HepG2 (cell line): ENCODE measurements around the gene SAC3D1. TPM values are rescaled to one million over a fixed set of nuclear protein-coding genes. Genes with fewer than 3 reads are reported as not detected.

Experiments used
- CREBL2 ChIP-seq: sonication (generic); formaldehyde crosslinking; IDR thresholded peaks from 2 replicates; pipeline ENCODE4 v1.8.1; 2023; ENCODE audit warnings: missing genetic modification reagents, mild to moderate bottlenecking, borderline replicate concordance
- HES4 ChIP-seq: sonication (generic); formaldehyde crosslinking; IDR thresholded peaks from 2 replicates; pipeline ENCODE4 v1.9.0; 2021; ENCODE audit warnings: mild to moderate bottlenecking, missing genetic modification reagents, borderline replicate concordance
- HIC2 ChIP-seq: sonication (generic); formaldehyde crosslinking; IDR thresholded peaks from 2 replicates; pipeline ENCODE4 v1.9.0; 2022; ENCODE audit warnings: low read depth, missing genetic modification reagents
- NCOA5 ChIP-seq: sonication (generic); formaldehyde crosslinking; IDR thresholded peaks from 2 replicates; pipeline ENCODE4 v1.4.0; 2020; ENCODE audit warnings: missing genetic modification reagents
- RNF2 ChIP-seq: fragments of 450-650 bp; conservative IDR thresholded peaks from 2 replicates; pipeline ENCODE4 v1.6.1; 2016; ENCODE audit warnings: low read depth
- SMAD9 ChIP-seq: sonication (generic); formaldehyde crosslinking; IDR thresholded peaks from 2 replicates; pipeline ENCODE4 v1.5.1; 2020; ENCODE audit warnings: mild to moderate bottlenecking, missing genetic modification reagents
- SNAPC2 ChIP-seq: sonication (generic); formaldehyde crosslinking; IDR thresholded peaks from 2 replicates; pipeline ENCODE4 v1.8.1; 2022; ENCODE audit warnings: mild to moderate bottlenecking, missing genetic modification reagents
- TCF7L2 ChIP-seq: IDR thresholded peaks from 2 replicates; pipeline ENCODE4 v1.6.1; 2011; ENCODE audit warnings: mild to moderate bottlenecking, low read depth, low read length, moderate library complexity
- ZFP36L1 ChIP-seq: sonication (generic); formaldehyde crosslinking; IDR thresholded peaks from 2 replicates; pipeline ENCODE4 v1.8.0; 2022; ENCODE audit warnings: mild to moderate bottlenecking, missing genetic modification reagents, moderate library complexity
- ZNF160 ChIP-seq: sonication (generic); formaldehyde crosslinking; IDR thresholded peaks from 2 replicates; pipeline ENCODE4 v1.8.0; 2022; ENCODE audit warnings: mild to moderate bottlenecking, inconsistent platforms, missing genetic modification reagents
- ZNF225 ChIP-seq: sonication (generic); formaldehyde crosslinking; IDR thresholded peaks from 2 replicates; pipeline ENCODE4 v1.4.0; 2020; ENCODE audit warnings: mild to moderate bottlenecking, missing genetic modification reagents
- ZNF276 ChIP-seq: sonication (generic); formaldehyde crosslinking; IDR thresholded peaks from 2 replicates; pipeline ENCODE4 v1.4.0; 2020; ENCODE audit warnings: mild to moderate bottlenecking, low read depth, missing genetic modification reagents
- ZNF317 ChIP-seq: sonication (generic); formaldehyde crosslinking; IDR thresholded peaks from 2 replicates; pipeline ENCODE4 v1.5.0; 2020; ENCODE audit warnings: mild to moderate bottlenecking, missing genetic modification reagents
- ZNF343 ChIP-seq: sonication (generic); formaldehyde crosslinking; IDR thresholded peaks from 2 replicates; pipeline ENCODE4 v1.4.0; 2020; ENCODE audit warnings: mild to moderate bottlenecking, missing genetic modification reagents
- ZNF407 ChIP-seq: sonication (generic); formaldehyde crosslinking; IDR thresholded peaks from one replicate; pipeline ENCODE4 v1.5.1; 2020; ENCODE audit warnings: mild to moderate bottlenecking, missing genetic modification reagents; ENCODE audit errors: not compliant biosample characterization
- ZNF550 ChIP-seq: sonication (generic); formaldehyde crosslinking; IDR thresholded peaks from 2 replicates; pipeline ENCODE4 v1.4.0; 2020; ENCODE audit warnings: mild to moderate bottlenecking, missing genetic modification reagents, borderline replicate concordance
- ZSCAN31 ChIP-seq: sonication (generic); formaldehyde crosslinking; IDR thresholded peaks from 2 replicates; pipeline ENCODE4 v1.5.0; 2020; ENCODE audit warnings: low read depth, mild to moderate bottlenecking, missing genetic modification reagents
- polyA plus RNA-seq, 8 experiments: library from polyadenylated mRNA; depleted of rRNA in 3 of 8; stranded (reverse) in 7 of 8; unstranded in 1 of 8; fragments of >200 nt; fragmentation: Illumina TruSeq in 4 of 8; extraction: Trizol in 4 of 8; gene quantifications; 2 replicates each; pipeline versions ENCODE4 v1.2.1 to v1.2.3, GENCODE V29; 2011 to 2016; ENCODE audit warnings: low read depth in 4 of 8, missing spikeins in 1 of 8, mixed read lengths in 1 of 8; ENCODE audit not compliant: insufficient read depth in 1 of 8
- total RNA-seq, 5 experiments: library from RNA; depleted of rRNA; stranded (reverse); fragments of >200 nt; fragmentation: Illumina TruSeq; extraction: Trizol; gene quantifications; 2 replicates each; pipeline ENCODE4 v1.2.3, GENCODE V29; 2016; ENCODE audit warnings: low read depth in 1 of 5

SAC3D1 gene
- total and polyA plus RNA-seq, 2 of the 13 experiments (the other 11 are each of a cell fraction or from before 2014, with no cell fraction given) = 7.4 to 36.3 TPM

- TF ChIP-seq ZFP36L1 (peak; percentile 37; the same call in 1 of the 2 replicates), NCOA5 (CRISPR knock-in tag) (no peak), ZNF276 (CRISPR knock-in tag) (no peak), ZSCAN31 (peak; percentile 87), RNF2 (no peak), CREBL2 (no peak), SNAPC2 (CRISPR knock-in tag) (0 out of 2 replicates have a peak, but pooled peaks have one; percentile 22), TCF7L2 (no peak), ZNF550 (CRISPR knock-in tag) (no peak), HES4 (CRISPR knock-in tag) (no peak), ZNF160 (no peak), SMAD9 (CRISPR knock-in tag) (no peak), HIC2 (0 out of 2 replicates have a peak, but pooled peaks have one; percentile 28), ZNF407 (CRISPR knock-in tag) (no peak), ZNF343 (0 out of 2 replicates have a peak, but pooled peaks have one; percentile 32), ZNF225 (CRISPR knock-in tag) (0 out of 2 replicates have a peak, but pooled peaks have one; percentile 22), ZNF317 (0 out of 2 replicates have a peak, but pooled peaks have one; percentile 28)
Measured at GRCh38 chr11:64996710-64997380, 44.2 kb upstream of the SAC3D1 start, which contains the start of gene BATF2 (continued).
